Measurements from ENCODE around the gene GPT2.
A peak's percentile ranks its signal among the peaks of the same experiment; 100 is the strongest.

The GPT2 gene

DNA sequence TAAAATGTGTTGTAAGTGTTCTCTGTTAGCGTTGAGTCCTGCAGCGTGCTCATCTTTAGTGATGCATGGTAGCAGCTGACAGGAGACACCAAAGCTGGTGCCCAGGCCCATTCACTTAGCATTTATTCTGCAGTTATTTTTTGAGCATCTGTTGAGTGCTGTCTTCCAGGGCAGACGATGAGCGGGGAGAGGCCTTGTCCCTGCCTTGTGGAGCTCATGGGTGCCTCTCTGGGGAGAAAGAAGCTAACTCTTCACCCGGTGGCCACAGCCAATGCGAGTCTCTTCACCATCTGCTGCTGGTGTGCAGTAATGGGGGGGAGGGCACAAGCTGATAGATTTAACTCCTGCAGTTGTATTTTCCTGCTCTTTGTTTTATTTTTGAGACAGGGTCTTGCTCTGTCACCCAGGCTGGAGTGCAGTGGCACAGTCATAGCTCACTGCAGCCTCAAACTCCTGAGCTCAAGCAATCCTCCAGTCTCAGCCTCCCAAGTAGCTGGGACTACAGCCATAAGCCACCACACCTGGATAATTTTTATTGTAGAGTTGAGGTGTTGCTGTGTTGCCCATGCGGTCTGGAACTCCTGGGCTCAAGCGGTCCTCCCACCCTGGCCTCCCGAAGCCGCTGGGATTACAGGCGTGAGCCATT is 30.5 kb downstream of the GPT2 start:
- TF ChIP-seq, protein P1, sequence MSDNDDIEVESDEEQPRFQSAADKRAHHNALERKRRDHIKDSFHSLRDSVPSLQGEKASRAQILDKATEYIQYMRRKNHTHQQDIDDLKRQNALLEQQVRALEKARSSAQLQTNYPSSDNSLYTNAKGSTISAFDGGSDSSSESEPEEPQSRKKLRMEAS (IDR thresholded peaks at IDR 0.05; ENCODE audit: low read depth, low read length): no peak
- TF ChIP-seq, protein P2, sequence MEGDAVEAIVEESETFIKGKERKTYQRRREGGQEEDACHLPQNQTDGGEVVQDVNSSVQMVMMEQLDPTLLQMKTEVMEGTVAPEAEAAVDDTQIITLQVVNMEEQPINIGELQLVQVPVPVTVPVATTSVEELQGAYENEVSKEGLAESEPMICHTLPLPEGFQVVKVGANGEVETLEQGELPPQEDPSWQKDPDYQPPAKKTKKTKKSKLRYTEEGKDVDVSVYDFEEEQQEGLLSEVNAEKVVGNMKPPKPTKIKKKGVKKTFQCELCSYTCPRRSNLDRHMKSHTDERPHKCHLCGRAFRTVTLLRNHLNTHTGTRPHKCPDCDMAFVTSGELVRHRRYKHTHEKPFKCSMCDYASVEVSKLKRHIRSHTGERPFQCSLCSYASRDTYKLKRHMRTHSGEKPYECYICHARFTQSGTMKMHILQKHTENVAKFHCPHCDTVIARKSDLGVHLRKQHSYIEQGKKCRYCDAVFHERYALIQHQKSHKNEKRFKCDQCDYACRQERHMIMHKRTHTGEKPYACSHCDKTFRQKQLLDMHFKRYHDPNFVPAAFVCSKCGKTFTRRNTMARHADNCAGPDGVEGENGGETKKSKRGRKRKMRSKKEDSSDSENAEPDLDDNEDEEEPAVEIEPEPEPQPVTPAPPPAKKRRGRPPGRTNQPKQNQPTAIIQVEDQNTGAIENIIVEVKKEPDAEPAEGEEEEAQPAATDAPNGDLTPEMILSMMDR (IDR thresholded peaks at IDR 0.05; ENCODE audit: low read depth, low read length): no peak
- TF ChIP-seq POLR2A (IDR thresholded peaks at IDR 0.05; ENCODE audit: extremely low read depth, insufficient read length) (no peak), MYC (IDR thresholded peaks at IDR 0.05; ENCODE audit: low read depth, low read length) (no peak)
- DNase-seq (ENCODE audit: low read depth): no peak
- no peak overlapping the region for H3K4me3 ChIP-seq (ENCODE audit: low read depth, low read length)

DNA sequence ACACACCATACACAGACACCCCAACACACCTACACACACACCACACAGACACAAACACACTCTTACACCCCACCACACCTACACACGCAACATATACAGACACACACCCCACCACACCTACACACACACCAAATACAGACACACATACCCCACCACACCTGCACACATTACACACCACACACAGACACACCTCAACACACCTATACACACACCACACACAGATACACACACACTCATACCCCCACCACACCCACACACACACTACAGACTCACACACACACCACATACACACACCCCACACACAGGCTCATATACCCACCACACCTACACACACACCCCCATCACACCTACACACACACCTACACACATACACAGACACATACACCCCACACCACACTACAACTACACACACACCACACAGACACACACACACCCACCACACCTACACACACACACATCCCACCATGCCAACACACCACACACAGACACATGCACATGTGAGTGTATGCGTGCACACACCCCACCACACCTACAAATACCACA is 31.4 kb downstream of the GPT2 start:
- TF ChIP-seq MYC (IDR thresholded peaks at IDR 0.05; ENCODE audit: low read depth, low read length) (no peak), POLR2A (IDR thresholded peaks at IDR 0.05; ENCODE audit: extremely low read depth, insufficient read length) (no peak)
- TF ChIP-seq, protein P1 (IDR thresholded peaks at IDR 0.05; ENCODE audit: low read depth, low read length): no peak
- TF ChIP-seq, protein P2 (IDR thresholded peaks at IDR 0.05; ENCODE audit: low read depth, low read length): no peak
- H3K4me3 ChIP-seq (ENCODE audit: low read depth, low read length): no peak overlapping the region
- DNase-seq (ENCODE audit: low read depth): no peak

DNA sequence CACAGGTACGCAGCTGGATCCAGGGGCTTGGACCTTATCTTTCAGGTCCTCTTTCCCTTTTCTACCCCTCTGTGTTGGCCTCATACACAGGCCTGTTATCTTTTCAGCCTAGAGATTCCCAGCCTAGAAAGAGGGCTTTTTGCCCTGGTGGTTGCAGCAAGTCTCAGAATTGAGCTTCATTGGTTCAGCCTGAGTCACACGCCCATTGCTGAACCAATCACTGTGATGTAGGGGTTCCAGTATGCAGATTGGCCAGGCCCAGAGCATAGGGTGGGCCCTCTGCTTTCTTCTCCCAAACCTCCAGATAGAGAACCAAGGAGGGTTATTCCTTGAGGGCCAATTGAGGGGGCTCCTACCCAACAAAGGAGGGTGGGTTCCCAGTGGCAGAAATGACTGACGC is 32.8 kb downstream of the GPT2 start:
- H3K4me3 ChIP-seq (ENCODE audit: low read depth, low read length): no peak overlapping the region
- DNase-seq (ENCODE audit: low read depth): peak; percentile 38
- TF ChIP-seq, protein P1 (IDR thresholded peaks at IDR 0.05; ENCODE audit: low read depth, low read length): no peak

DNA sequence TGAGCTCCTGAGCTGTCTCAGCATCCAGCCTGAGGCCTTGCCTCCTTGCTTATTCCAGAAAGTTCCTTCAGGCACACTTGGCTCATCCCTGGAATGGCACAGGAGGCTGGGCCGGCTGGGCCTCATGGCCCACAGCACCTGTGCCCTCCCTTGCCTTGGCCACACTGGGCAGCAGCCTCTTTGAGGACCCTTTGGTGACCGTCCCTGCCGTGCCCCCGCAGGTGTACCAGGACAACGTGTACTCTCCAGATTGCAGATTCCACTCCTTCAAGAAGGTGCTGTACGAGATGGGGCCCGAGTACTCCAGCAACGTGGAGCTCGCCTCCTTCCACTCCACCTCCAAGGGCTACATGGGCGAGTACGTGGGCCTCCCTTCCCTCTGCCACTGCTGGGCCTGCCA is 34.2 kb downstream of the GPT2 start:
- DNase-seq (ENCODE audit: low read depth): no peak
- TF ChIP-seq, protein P1 (IDR thresholded peaks at IDR 0.05; ENCODE audit: low read depth, low read length): no peak
- no peak for TF ChIP-seq MYC (IDR thresholded peaks at IDR 0.05; ENCODE audit: low read depth, low read length)
- TF ChIP-seq POLR2A (IDR thresholded peaks at IDR 0.05; ENCODE audit: extremely low read depth, insufficient read length): no peak
- TF ChIP-seq, protein P2 (IDR thresholded peaks at IDR 0.05; ENCODE audit: low read depth, low read length): no peak
- no peak overlapping the region for H3K4me3 ChIP-seq (ENCODE audit: low read depth, low read length)

DNA sequence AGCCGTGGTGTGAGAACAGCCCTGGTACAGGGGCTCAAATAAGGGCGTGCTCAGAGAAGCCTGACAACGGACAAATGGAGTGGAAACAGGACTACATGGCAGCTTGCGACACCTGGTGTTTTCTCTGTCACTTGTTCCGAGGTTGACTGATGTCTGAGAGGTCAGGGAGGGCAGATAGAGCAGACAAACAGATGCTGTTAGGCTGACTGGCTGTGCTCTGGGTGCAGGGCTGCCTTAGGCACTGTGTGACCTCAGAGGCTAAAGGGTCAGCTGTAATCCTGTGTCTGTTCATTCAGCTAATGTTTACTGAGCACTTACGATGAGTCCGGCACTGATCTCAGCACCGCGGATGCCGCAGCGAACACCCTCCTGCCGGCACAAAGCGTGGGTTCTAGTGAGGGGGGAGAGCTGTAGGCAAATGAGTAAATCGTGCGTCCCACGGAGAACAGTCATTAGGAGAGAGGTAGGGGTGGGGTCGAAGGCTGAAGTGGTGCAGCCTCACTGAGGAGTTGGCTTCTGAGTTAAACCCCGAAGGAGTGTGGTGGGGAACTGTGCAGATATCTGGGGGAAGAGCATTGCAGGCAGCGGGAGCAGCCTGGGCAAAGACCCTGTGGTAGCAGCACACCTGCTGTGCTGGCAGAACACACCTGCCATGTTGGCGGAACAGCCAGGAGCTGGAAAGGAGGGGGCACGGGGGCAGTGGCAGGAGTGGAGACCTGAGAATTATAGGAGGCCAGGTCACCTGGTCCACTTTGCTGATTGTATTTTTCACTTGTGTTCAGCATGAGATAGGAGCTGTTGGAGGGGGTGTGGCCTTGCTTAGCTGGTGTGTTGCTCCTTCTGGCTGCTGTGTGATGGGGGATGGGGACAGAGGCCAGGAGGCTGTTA is 35.0 kb downstream of the GPT2 start:
- no peak overlapping the region for H3K4me3 ChIP-seq (ENCODE audit: low read depth, low read length)
- TF ChIP-seq MYC (IDR thresholded peaks at IDR 0.05; ENCODE audit: low read depth, low read length) (no peak), POLR2A (IDR thresholded peaks at IDR 0.05; ENCODE audit: extremely low read depth, insufficient read length) (no peak)
- TF ChIP-seq, protein P2 (IDR thresholded peaks at IDR 0.05; ENCODE audit: low read depth, low read length): no peak
- TF ChIP-seq, protein P1 (IDR thresholded peaks at IDR 0.05; ENCODE audit: low read depth, low read length): no peak
- no peak for DNase-seq (ENCODE audit: low read depth)
